MM.1S (cell line): ENCODE measurements around the gene ITGA2.

Source experiments
- EZH2 ChIP-seq: fragments of 300-600 bp; sonication (generic); optimal IDR thresholded peaks from 2 replicates; pipeline ENCODE3; 2017; ENCODE audit warnings: low read depth, mild to moderate bottlenecking, antibody characterized with exemption, low read length, mixed read lengths
- TF ChIP-seq, protein P1 (sequence below): fragments of 300-600 bp; sonication (generic); IDR thresholded peaks from 2 replicates; pipeline ENCODE4 v1.5.1; 2016; ENCODE audit warnings: antibody characterized with exemption, low read length, mixed read lengths

DNA sequence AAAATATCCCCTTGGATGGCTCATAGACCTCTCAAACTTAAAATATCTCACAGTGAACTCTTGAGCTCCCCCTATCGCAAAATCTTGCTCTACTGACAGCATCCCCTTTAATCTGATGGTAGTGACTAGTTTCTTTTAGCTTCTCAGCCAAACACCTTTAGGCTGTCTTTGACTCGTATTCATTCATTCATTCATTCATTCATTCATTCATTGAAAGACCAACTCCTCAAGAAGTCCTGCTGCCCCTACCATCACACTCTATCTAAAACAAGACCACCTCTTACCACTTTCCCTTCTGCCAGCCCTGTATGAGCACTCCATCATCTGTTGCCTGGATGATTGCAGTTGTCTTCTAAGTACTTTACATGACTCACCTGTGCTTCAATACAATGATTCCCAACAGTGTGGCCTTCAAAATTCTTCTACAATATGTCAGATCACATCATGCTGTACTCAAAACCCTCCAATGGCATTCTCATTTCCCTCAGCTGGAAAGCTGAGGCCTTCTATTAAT lies 46.8 kb downstream of the ITGA2 start:
- TF ChIP-seq, protein P1, sequence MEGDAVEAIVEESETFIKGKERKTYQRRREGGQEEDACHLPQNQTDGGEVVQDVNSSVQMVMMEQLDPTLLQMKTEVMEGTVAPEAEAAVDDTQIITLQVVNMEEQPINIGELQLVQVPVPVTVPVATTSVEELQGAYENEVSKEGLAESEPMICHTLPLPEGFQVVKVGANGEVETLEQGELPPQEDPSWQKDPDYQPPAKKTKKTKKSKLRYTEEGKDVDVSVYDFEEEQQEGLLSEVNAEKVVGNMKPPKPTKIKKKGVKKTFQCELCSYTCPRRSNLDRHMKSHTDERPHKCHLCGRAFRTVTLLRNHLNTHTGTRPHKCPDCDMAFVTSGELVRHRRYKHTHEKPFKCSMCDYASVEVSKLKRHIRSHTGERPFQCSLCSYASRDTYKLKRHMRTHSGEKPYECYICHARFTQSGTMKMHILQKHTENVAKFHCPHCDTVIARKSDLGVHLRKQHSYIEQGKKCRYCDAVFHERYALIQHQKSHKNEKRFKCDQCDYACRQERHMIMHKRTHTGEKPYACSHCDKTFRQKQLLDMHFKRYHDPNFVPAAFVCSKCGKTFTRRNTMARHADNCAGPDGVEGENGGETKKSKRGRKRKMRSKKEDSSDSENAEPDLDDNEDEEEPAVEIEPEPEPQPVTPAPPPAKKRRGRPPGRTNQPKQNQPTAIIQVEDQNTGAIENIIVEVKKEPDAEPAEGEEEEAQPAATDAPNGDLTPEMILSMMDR: peak; percentile 23
- TF ChIP-seq EZH2: no peak
